ENCODE measurements around the gene RSPH6A. TPM values are rescaled to one million over a fixed set of nuclear protein-coding genes. Genes with fewer than 3 reads are reported as not detected.

Gene RSPH6A
- polyA plus RNA-seq, 1 experiment = not detected

- POLR2A ChIA-PET = interaction anchor here (0.5 kb wide), 1 partner anchor 45 kb away, joined by 7 read pairs; no protein-coding TSS in a partner anchor
- Histone ChIP-seq H3K4me3 (ENCODE audit: low read depth, low read length) (no peak overlapping the region), H3K27me3 (ENCODE audit: control insufficient read depth, insufficient read depth, low read length) (no peaks in the 10 kb centered on the region), H3K27ac (ENCODE audit: low read depth, low read length) (no peak overlapping the region), H3K9me3 (ENCODE audit: control insufficient read depth, insufficient read depth, low read length) (no peaks in the 10 kb centered on the region; the same call in 1 of the 2 replicates)
- CTCF ChIA-PET = interaction anchor here (0.6 kb wide), 1 partner anchor 72 kb away, joined by 3 read pairs; no protein-coding TSS in a partner anchor
- no peak for TF ChIP-seq CTCF (IDR thresholded peaks at IDR 0.05; ENCODE audit: low read depth, low read length)
- DNase-seq (ENCODE audit: low read depth, low spot score) = no peak
These were observed 8.1 kb upstream of the RSPH6A start for GRCh38 chr19:45823182-45823581.

- Histone ChIP-seq H3K9me3 (ENCODE audit: control insufficient read depth, insufficient read depth, low read length) (no peaks in the 10 kb centered on the region; the same call in 1 of the 2 replicates), H3K4me3 (ENCODE audit: low read depth, low read length) (no peak overlapping the region), H3K27me3 (ENCODE audit: control insufficient read depth, insufficient read depth, low read length) (no peaks in the 10 kb centered on the region), H3K27ac (ENCODE audit: low read depth, low read length) (no peak overlapping the region)
- ChIA-PET CTCF (no interaction called here), POLR2A (no interaction called here)
- no peak for DNase-seq (ENCODE audit: low read depth, low spot score)
- no peak for TF ChIP-seq CTCF (IDR thresholded peaks at IDR 0.05; ENCODE audit: low read depth, low read length)
These were observed 7.6 kb upstream of the RSPH6A start for GRCh38 chr19:45822716-45823115.

- no peak overlapping the region for H3K4me3 ChIP-seq (ENCODE audit: low read depth, low read length)
- ChIA-PET POLR2A (interaction anchor here (1.3 kb wide), 1 partner anchor 52 kb away, joined by 3 read pairs; the partner anchor contains the start of gene SIX5), CTCF (no interaction called here)
- no peaks in the 10 kb centered on the region for H3K27me3 ChIP-seq (ENCODE audit: control insufficient read depth, insufficient read depth, low read length)
- no peak for TF ChIP-seq CTCF (IDR thresholded peaks at IDR 0.05; ENCODE audit: low read depth, low read length)
- no peak overlapping the region for H3K27ac ChIP-seq (ENCODE audit: low read depth, low read length)
- DNase-seq (ENCODE audit: low read depth, low spot score) = no peak
- H3K9me3 ChIP-seq (ENCODE audit: control insufficient read depth, insufficient read depth, low read length) = no peaks in the 10 kb centered on the region; the same call in 1 of the 2 replicates
These were observed 6.5 kb upstream of the RSPH6A start for GRCh38 chr19:45821570-45821969.

GRCh38 chr19:45821103-45821521, 6.0 kb upstream of the RSPH6A start:
- CTCF ChIA-PET = no interaction called here
- no peak for TF ChIP-seq CTCF (IDR thresholded peaks at IDR 0.05; ENCODE audit: low read depth, low read length)
- no peak overlapping the region for H3K27ac ChIP-seq (ENCODE audit: low read depth, low read length)
- no peak for DNase-seq (ENCODE audit: low read depth, low spot score)
- H3K4me3 ChIP-seq (ENCODE audit: low read depth, low read length) = no peak overlapping the region
- POLR2A ChIA-PET = interaction anchor here (1.3 kb wide), 1 partner anchor 52 kb away, joined by 3 read pairs; the partner anchor contains the start of gene SIX5
- no peaks in the 10 kb centered on the region; the same call in 1 of the 2 replicates for H3K9me3 ChIP-seq (ENCODE audit: control insufficient read depth, insufficient read depth, low read length)
- no peaks in the 10 kb centered on the region for H3K27me3 ChIP-seq (ENCODE audit: control insufficient read depth, insufficient read depth, low read length)

GRCh38 chr19:45820413-45821102, 5.5 kb upstream of the RSPH6A start:
- DNase-seq (ENCODE audit: low read depth, low spot score) = no peak
- POLR2A ChIA-PET = interaction anchor here (0.7 kb wide), 1 partner anchor 51 kb away, joined by 6 read pairs; no protein-coding TSS in a partner anchor
- Histone ChIP-seq H3K27me3 (ENCODE audit: control insufficient read depth, insufficient read depth, low read length) (no peaks in the 10 kb centered on the region), H3K4me3 (ENCODE audit: low read depth, low read length) (no peak overlapping the region), H3K27ac (ENCODE audit: low read depth, low read length) (no peak overlapping the region), H3K9me3 (ENCODE audit: control insufficient read depth, insufficient read depth, low read length) (no peaks in the 10 kb centered on the region; the same call in 1 of the 2 replicates)
- no peak for TF ChIP-seq CTCF (IDR thresholded peaks at IDR 0.05; ENCODE audit: low read depth, low read length)
- CTCF ChIA-PET = no interaction called here

All from AG04450 (cell line).